ENCODE results near the gene GSG1L2. TPM values are rescaled to one million over a fixed set of nuclear protein-coding genes. Genes with fewer than 3 reads are reported as not detected.

GSG1L2 gene
- total and polyA plus RNA-seq, 2 experiments from 2014 or later: not detected

DNA sequence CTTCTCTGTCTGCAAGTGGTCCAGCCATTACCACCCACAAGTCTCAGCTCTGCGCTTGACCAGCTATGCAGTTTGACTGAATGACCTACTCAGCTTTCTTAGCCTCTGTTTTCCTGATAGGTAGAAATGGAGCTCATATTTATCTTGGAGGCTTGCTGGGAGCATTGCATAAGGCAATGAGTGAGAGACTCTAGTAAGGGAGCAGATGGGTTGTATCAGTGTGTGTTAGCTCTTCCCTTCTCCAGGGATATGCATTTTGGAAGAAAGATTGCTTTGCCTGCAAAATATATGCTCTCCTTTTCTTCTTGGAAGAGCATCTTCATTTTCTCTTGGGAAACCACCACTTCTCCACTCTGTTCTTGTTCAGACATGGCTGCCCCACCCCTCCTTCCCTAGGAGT lies 56.6 kb downstream of the GSG1L2 start:
- Mint-ChIP-seq H3K9me3 (no peaks in the 10 kb centered on the region), H3K27ac (no peak overlapping the region), H3K4me1 (no peaks in the 10 kb centered on the region), H3K36me3 (ENCODE audit: low read depth) (no peaks in the 10 kb centered on the region), H3K4me3 (no peak overlapping the region), H3K27me3 (ENCODE audit: insufficient read depth, low read depth, poor library complexity) (peaks cover 3% of the 10 kb centered on the region)
- Histone ChIP-seq H3K27me3 (ENCODE audit: insufficient read depth) (no peaks in the 10 kb centered on the region), H3K79me2 (replicated peaks; ENCODE audit: insufficient read depth) (no peaks in the 10 kb centered on the region), H3K9me2 (ENCODE audit: insufficient read depth) (no peaks in the 10 kb centered on the region), H3K4me1 (ENCODE audit: insufficient read depth) (no peaks in the 10 kb centered on the region), H3K4me2 (no peak overlapping the region), H3K4me3 (no peak overlapping the region), H3K27ac (ENCODE audit: low read depth) (no peak overlapping the region), H3F3A (replicated peaks; ENCODE audit: low read depth) (no peaks in the 10 kb centered on the region), H4K20me1 (replicated peaks; ENCODE audit: insufficient read depth) (no peaks in the 10 kb centered on the region), H3K36me3 (ENCODE audit: insufficient read depth) (no peaks in the 10 kb centered on the region), H2AFZ (no peak overlapping the region)
- no peak for ATAC-seq
- DNase-seq (ENCODE audit: low spot score): no peak
- TF ChIP-seq, protein P1, sequence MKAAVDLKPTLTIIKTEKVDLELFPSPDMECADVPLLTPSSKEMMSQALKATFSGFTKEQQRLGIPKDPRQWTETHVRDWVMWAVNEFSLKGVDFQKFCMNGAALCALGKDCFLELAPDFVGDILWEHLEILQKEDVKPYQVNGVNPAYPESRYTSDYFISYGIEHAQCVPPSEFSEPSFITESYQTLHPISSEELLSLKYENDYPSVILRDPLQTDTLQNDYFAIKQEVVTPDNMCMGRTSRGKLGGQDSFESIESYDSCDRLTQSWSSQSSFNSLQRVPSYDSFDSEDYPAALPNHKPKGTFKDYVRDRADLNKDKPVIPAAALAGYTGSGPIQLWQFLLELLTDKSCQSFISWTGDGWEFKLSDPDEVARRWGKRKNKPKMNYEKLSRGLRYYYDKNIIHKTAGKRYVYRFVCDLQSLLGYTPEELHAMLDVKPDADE (IDR thresholded peaks at IDR 0.05): no peak
- TF ChIP-seq NANOG (IDR thresholded peaks at IDR 0.05; ENCODE audit: borderline replicate concordance): no peak
- TF ChIP-seq EZH2phosphoT487 (IDR thresholded peaks at IDR 0.05; ENCODE audit: unreplicated experiment): no peak
- TF ChIP-seq, protein P2, sequence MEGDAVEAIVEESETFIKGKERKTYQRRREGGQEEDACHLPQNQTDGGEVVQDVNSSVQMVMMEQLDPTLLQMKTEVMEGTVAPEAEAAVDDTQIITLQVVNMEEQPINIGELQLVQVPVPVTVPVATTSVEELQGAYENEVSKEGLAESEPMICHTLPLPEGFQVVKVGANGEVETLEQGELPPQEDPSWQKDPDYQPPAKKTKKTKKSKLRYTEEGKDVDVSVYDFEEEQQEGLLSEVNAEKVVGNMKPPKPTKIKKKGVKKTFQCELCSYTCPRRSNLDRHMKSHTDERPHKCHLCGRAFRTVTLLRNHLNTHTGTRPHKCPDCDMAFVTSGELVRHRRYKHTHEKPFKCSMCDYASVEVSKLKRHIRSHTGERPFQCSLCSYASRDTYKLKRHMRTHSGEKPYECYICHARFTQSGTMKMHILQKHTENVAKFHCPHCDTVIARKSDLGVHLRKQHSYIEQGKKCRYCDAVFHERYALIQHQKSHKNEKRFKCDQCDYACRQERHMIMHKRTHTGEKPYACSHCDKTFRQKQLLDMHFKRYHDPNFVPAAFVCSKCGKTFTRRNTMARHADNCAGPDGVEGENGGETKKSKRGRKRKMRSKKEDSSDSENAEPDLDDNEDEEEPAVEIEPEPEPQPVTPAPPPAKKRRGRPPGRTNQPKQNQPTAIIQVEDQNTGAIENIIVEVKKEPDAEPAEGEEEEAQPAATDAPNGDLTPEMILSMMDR (conservative IDR thresholded peaks at IDR 0.05; ENCODE audit: low read depth in 2 of 2): no peak
- TF ChIP-seq JUNB (IDR thresholded peaks at IDR 0.05; ENCODE audit: unreplicated experiment): no peak
- TF ChIP-seq CREB1 (CRISPR knock-in tag; IDR thresholded peaks at IDR 0.05; ENCODE audit: low read depth): no peak
- no peak for TF ChIP-seq ZNF114 (CRISPR knock-in tag; IDR thresholded peaks at IDR 0.05)
- TF ChIP-seq, protein P3, sequence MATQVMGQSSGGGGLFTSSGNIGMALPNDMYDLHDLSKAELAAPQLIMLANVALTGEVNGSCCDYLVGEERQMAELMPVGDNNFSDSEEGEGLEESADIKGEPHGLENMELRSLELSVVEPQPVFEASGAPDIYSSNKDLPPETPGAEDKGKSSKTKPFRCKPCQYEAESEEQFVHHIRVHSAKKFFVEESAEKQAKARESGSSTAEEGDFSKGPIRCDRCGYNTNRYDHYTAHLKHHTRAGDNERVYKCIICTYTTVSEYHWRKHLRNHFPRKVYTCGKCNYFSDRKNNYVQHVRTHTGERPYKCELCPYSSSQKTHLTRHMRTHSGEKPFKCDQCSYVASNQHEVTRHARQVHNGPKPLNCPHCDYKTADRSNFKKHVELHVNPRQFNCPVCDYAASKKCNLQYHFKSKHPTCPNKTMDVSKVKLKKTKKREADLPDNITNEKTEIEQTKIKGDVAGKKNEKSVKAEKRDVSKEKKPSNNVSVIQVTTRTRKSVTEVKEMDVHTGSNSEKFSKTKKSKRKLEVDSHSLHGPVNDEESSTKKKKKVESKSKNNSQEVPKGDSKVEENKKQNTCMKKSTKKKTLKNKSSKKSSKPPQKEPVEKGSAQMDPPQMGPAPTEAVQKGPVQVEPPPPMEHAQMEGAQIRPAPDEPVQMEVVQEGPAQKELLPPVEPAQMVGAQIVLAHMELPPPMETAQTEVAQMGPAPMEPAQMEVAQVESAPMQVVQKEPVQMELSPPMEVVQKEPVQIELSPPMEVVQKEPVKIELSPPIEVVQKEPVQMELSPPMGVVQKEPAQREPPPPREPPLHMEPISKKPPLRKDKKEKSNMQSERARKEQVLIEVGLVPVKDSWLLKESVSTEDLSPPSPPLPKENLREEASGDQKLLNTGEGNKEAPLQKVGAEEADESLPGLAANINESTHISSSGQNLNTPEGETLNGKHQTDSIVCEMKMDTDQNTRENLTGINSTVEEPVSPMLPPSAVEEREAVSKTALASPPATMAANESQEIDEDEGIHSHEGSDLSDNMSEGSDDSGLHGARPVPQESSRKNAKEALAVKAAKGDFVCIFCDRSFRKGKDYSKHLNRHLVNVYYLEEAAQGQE (IDR thresholded peaks at IDR 0.05; ENCODE audit: unreplicated experiment): no peak
- TF ChIP-seq POLR2AphosphoS5 (IDR thresholded peaks at IDR 0.05; ENCODE audit: low read depth): no peak
- no peak for TF ChIP-seq ZNF331 (CRISPR knock-in tag; IDR thresholded peaks at IDR 0.05; ENCODE audit: low read depth)
- TF ChIP-seq, protein P4, sequence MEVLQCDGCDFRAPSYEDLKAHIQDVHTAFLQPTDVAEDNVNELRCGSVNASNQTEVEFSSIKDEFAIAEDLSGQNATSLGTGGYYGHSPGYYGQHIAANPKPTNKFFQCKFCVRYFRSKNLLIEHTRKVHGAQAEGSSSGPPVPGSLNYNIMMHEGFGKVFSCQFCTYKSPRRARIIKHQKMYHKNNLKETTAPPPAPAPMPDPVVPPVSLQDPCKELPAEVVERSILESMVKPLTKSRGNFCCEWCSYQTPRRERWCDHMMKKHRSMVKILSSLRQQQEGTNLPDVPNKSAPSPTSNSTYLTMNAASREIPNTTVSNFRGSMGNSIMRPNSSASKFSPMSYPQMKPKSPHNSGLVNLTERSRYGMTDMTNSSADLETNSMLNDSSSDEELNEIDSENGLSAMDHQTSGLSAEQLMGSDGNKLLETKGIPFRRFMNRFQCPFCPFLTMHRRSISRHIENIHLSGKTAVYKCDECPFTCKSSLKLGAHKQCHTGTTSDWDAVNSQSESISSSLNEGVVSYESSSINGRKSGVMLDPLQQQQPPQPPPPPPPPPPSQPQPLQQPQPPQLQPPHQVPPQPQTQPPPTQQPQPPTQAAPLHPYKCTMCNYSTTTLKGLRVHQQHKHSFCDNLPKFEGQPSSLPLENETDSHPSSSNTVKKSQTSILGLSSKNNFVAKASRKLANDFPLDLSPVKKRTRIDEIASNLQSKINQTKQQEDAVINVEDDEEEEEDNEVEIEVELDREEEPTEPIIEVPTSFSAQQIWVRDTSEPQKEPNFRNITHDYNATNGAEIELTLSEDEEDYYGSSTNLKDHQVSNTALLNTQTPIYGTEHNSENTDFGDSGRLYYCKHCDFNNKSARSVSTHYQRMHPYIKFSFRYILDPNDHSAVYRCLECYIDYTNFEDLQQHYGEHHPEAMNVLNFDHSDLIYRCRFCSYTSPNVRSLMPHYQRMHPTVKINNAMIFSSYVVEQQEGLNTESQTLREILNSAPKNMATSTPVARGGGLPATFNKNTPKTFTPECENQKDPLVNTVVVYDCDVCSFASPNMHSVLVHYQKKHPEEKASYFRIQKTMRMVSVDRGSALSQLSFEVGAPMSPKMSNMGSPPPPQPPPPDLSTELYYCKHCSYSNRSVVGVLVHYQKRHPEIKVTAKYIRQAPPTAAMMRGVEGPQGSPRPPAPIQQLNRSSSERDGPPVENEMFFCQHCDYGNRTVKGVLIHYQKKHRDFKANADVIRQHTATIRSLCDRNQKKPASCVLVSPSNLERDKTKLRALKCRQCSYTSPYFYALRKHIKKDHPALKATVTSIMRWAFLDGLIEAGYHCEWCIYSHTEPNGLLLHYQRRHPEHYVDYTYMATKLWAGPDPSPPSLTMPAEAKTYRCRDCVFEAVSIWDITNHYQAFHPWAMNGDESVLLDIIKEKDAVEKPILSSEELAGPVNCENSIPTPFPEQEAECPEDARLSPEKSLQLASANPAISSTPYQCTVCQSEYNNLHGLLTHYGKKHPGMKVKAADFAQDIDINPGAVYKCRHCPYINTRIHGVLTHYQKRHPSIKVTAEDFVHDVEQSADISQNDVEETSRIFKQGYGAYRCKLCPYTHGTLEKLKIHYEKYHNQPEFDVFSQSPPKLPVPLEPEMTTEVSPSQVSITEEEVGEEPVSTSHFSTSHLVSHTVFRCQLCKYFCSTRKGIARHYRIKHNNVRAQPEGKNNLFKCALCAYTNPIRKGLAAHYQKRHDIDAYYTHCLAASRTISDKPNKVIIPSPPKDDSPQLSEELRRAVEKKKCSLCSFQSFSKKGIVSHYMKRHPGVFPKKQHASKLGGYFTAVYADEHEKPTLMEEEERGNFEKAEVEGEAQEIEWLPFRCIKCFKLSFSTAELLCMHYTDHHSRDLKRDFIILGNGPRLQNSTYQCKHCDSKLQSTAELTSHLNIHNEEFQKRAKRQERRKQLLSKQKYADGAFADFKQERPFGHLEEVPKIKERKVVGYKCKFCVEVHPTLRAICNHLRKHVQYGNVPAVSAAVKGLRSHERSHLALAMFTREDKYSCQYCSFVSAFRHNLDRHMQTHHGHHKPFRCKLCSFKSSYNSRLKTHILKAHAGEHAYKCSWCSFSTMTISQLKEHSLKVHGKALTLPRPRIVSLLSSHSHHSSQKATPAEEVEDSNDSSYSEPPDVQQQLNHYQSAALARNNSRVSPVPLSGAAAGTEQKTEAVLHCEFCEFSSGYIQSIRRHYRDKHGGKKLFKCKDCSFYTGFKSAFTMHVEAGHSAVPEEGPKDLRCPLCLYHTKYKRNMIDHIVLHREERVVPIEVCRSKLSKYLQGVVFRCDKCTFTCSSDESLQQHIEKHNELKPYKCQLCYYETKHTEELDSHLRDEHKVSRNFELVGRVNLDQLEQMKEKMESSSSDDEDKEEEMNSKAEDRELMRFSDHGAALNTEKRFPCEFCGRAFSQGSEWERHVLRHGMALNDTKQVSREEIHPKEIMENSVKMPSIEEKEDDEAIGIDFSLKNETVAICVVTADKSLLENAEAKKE (CRISPR knock-in tag; IDR thresholded peaks at IDR 0.05): no peak
- TF ChIP-seq EZH2 (IDR thresholded peaks at IDR 0.05; ENCODE audit: low read depth, unreplicated experiment): no peak
- no peak for TF ChIP-seq STAT1 (IDR thresholded peaks at IDR 0.05; ENCODE audit: unreplicated experiment)

Data from GM23338 (cell line).